ENCODE data around the gene SRCAP. TPM values are rescaled to one million over a fixed set of nuclear protein-coding genes. Genes with fewer than 3 reads are reported as not detected.

The SRCAP gene
- total RNA-seq, 1 donor from 2014 or later = 24.5 TPM

DNA sequence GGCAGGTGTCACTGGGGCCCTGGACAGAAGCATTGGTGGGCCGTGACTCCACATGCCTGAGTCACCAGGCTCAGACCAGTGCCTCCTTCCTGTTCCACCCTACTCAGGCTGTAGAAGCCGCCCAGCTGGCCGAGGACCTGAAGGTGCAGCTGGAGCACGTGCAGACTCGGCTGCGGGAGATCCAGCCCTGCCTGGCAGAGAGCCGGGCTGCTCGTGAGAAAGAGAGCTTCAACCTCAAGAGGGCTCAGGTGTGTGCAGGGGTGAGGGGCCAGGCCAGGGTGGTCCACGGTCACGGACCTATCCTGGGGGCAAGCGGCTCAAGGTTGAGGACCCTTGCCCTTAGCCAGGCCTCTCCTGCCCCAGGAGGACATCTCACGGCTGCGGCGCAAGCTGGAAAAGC is 72.8 kb downstream of the SRCAP start:
- TF ChIP-seq, protein P1, sequence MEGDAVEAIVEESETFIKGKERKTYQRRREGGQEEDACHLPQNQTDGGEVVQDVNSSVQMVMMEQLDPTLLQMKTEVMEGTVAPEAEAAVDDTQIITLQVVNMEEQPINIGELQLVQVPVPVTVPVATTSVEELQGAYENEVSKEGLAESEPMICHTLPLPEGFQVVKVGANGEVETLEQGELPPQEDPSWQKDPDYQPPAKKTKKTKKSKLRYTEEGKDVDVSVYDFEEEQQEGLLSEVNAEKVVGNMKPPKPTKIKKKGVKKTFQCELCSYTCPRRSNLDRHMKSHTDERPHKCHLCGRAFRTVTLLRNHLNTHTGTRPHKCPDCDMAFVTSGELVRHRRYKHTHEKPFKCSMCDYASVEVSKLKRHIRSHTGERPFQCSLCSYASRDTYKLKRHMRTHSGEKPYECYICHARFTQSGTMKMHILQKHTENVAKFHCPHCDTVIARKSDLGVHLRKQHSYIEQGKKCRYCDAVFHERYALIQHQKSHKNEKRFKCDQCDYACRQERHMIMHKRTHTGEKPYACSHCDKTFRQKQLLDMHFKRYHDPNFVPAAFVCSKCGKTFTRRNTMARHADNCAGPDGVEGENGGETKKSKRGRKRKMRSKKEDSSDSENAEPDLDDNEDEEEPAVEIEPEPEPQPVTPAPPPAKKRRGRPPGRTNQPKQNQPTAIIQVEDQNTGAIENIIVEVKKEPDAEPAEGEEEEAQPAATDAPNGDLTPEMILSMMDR (IDR thresholded peaks at IDR 0.05) = no peak
- intact Hi-C loops (cut with DNase I) = no loop called here
- Histone ChIP-seq H3K27me3 (no peaks in the 10 kb centered on the region), H3K4me1 (peaks cover 2 to 12% of the 10 kb centered on the region in 2 donors), H3K36me3 (peaks cover 65 to 71% of the 10 kb centered on the region in 2 donors), H3K4me3 (no peak overlapping the region), H3K9me3 (no peaks in the 10 kb centered on the region), H3K27ac (no peak overlapping the region)
- no peak for DNase-seq (ENCODE audit: low spot score in 2 of 2)

DNA sequence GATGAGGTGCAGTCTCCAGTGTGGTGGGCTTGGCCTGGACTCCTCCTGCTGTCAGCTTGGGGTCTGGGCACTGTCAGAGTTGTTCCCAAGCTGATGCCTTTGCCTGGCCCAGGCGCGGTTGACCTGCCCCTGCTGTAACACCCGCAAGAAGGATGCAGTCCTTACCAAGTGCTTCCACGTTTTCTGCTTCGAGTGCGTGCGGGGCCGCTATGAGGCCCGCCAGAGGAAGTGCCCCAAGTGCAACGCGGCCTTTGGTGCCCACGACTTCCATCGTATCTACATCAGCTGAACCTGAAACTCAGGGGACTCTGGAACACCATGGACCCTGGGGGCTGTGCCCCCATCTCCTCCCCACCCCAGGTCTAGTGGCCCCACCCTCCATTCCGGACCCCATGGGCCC is 74.9 kb downstream of the SRCAP start:
- H3K4me3 ChIP-seq = no peak overlapping the region
- intact Hi-C loops (cut with DNase I) = no loop called here
- H3K4me1 ChIP-seq = peaks cover 2 to 13% of the 10 kb centered on the region in 2 donors

GRCh38 chr16:30774367-30775130 is 75.6 kb downstream of the SRCAP start:
- H3K27ac ChIP-seq = peak overlapping the region; percentile 79 to 86
- no peaks in the 10 kb centered on the region for H3K9me3 ChIP-seq
- TF ChIP-seq, protein P1 (IDR thresholded peaks at IDR 0.05) = no peak
- DNase-seq (ENCODE audit: low spot score in 2 of 2) = no peak
- intact Hi-C loops (cut with DNase I) = loop anchor here (5.0 kb wide), 1 partner anchor 38 kb away; no protein-coding TSS in a partner anchor
- H3K4me1 ChIP-seq = peaks cover 2 to 13% of the 10 kb centered on the region in 2 donors
- peak overlapping the region; percentile 75 to 86 for H3K4me3 ChIP-seq
- no peaks in the 10 kb centered on the region for H3K27me3 ChIP-seq
- H3K36me3 ChIP-seq = peaks cover 37 to 44% of the 10 kb centered on the region in 2 donors

More for the DNA sequence above, 74.9 kb downstream of the SRCAP start:
- H3K27me3 ChIP-seq = no peaks in the 10 kb centered on the region
- H3K36me3 ChIP-seq = peaks cover 44 to 51% of the 10 kb centered on the region in 2 donors
- H3K9me3 ChIP-seq = no peaks in the 10 kb centered on the region
- no peak overlapping the region for H3K27ac ChIP-seq
- DNase-seq (ENCODE audit: low spot score in 2 of 2) = no peak
- TF ChIP-seq, protein P1 (IDR thresholded peaks at IDR 0.05) = no peak

GRCh38 chr16:30775131-30775391 is 76.1 kb downstream of the SRCAP start:
- H3K9me3 ChIP-seq = no peaks in the 10 kb centered on the region
- H3K27ac ChIP-seq = peak overlapping the region; percentile 79 to 86
- DNase-seq (ENCODE audit: low spot score in 2 of 2) = no peak
- intact Hi-C loops (cut with DNase I) = loop anchor here (5.0 kb wide), 1 partner anchor 37 kb away; no protein-coding TSS in a partner anchor
- H3K4me1 ChIP-seq = peaks cover 2 to 13% of the 10 kb centered on the region in 2 donors
- H3K36me3 ChIP-seq = peaks cover 32 to 39% of the 10 kb centered on the region in 2 donors
- TF ChIP-seq, protein P1 (IDR thresholded peaks at IDR 0.05) = no peak
- H3K27me3 ChIP-seq = no peaks in the 10 kb centered on the region
- H3K4me3 ChIP-seq = peak overlapping the region; percentile 75 to 86

DNA sequence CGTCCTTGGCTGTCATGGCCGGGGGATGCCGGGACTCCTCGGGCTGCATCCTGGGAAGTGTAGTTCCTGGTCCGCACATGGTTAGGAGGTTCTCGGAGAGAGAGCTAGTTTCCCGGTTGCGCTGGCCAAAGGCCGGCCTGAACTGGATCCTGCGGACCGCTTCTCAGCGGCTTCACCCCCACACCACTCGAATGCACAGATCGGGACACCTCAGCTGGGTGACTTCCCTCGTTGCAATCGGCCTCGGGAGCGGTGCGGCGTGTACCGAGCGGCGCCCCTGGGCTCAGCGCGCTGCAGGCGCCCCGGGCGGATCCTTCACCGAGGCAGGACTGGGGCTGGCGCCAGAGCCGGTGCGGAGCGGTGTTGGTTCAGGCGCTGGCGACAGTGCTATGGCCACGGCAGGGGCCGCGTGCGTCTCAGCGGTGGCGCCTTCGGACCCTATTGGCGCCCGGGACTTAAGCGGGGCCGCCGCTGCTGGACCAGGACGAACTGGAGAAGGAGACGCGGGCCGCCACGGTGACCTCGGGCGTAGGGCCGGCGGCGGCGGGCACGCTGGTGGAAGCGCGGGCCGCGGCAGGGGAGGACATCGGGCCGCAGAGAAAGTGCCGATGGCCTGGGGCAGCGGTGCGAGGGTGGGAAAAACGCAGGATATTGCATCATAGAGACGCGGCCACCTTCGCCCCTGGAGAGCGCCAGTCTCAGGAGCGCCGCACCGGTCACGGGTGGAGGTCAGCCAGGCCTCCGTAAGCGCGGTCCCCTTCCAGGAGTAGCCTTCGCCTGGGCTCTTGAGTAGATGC is 76.6 kb downstream of the SRCAP start:
- Histone ChIP-seq H3K27ac (peak overlapping the region; percentile 79 to 86), H3K4me1 (peaks cover 2 to 13% of the 10 kb centered on the region in 2 donors), H3K9me3 (no peaks in the 10 kb centered on the region), H3K27me3 (no peaks in the 10 kb centered on the region), H3K36me3 (peaks cover 27 to 34% of the 10 kb centered on the region in 2 donors), H3K4me3 (peak overlapping the region; percentile 75 to 86)
- DNase-seq (ENCODE audit: low spot score in 2 of 2) = peak; percentile 32 to 90
- TF ChIP-seq, protein P1 (IDR thresholded peaks at IDR 0.05) = no peak
- intact Hi-C loops (cut with DNase I) = loop anchor here (5.0 kb wide), 1 partner anchor 37 kb away; no protein-coding TSS in a partner anchor
